Fibroblast of skin of scalp (primary cell): Measurements from ENCODE around the gene SLC29A4. TPM values are rescaled to one million over a fixed set of nuclear protein-coding genes. Genes with fewer than 3 reads are reported as not detected.
A peak's percentile ranks its signal among the peaks of the same experiment; 100 is the strongest.
"Not testable (repeated sequence)": the region's sequence is repeated elsewhere in the genome, so short reads cannot be mapped to it uniquely, and the experiment has no call there.

Source experiments
- DNase-seq: peaks from one replicate; pipeline ENCODE4 v3.0.0-alpha.2; 2013
- polyA plus RNA-seq, 2 experiments: library from polyadenylated mRNA; unstranded; fragments of 120-200 nt; gene quantifications; one replicate each; pipeline ENCODE4 v1.2.1, GENCODE V29; 2013; ENCODE audit not compliant: insufficient read length in 2 of 2

The SLC29A4 gene
- polyA plus RNA-seq (2013, experiment 1 of 2; ENCODE audit: insufficient read length): 7.2 TPM
- polyA plus RNA-seq (2013, experiment 2 of 2; ENCODE audit: insufficient read length): 7.4 TPM

GRCh38 chr7:5282543-5283316 is at the start of gene SLC29A4:
TSS of gene SLC29A4 (plus strand) at chr7:5282943. CDS start at chr7:5287817, 4,874 bp downstream.
- peak; percentile 51 for DNase-seq

- DNase-seq: peak; percentile 43
These were observed 47.6 kb upstream of the SLC29A4 start for GRCh38 chr7:5234852-5235831.

- DNase-seq: peak; percentile 9
These were observed 45.5 kb upstream of the SLC29A4 start for GRCh38 chr7:5237286-5237685.

GRCh38 chr7:5238500-5238899 is 44.2 kb upstream of the SLC29A4 start:
- no peak for DNase-seq

- DNase-seq: no peak
These were observed 39.5 kb upstream of the SLC29A4 start for GRCh38 chr7:5243261-5243660.

- DNase-seq: no peak
These were observed 34.4 kb upstream of the SLC29A4 start for GRCh38 chr7:5248201-5248885.

- not testable (repeated sequence) for DNase-seq
These were observed 32.0 kb upstream of the SLC29A4 start for GRCh38 chr7:5250787-5251186.

- not testable (repeated sequence) for DNase-seq
These were observed 29.2 kb upstream of the SLC29A4 start for GRCh38 chr7:5253529-5253928.

GRCh38 chr7:5254371-5254770 is 28.4 kb upstream of the SLC29A4 start:
- not testable (repeated sequence) for DNase-seq

- no peak for DNase-seq
These were observed 26.9 kb upstream of the SLC29A4 start for GRCh38 chr7:5255832-5256231.

GRCh38 chr7:5260530-5261068 is 22.1 kb upstream of the SLC29A4 start:
- DNase-seq: not testable (repeated sequence)

GRCh38 chr7:5263066-5263465 is 19.7 kb upstream of the SLC29A4 start:
- DNase-seq: not testable (repeated sequence)

GRCh38 chr7:5265320-5266190 is 17.2 kb upstream of the SLC29A4 start:
- DNase-seq: no peak

GRCh38 chr7:5266191-5267028 is 16.3 kb upstream of the SLC29A4 start:
- DNase-seq: no peak

GRCh38 chr7:5267829-5268228 is 14.9 kb upstream of the SLC29A4 start:
- DNase-seq: not testable (repeated sequence)

- DNase-seq: not testable (repeated sequence)
These were observed 12.6 kb upstream of the SLC29A4 start for GRCh38 chr7:5269992-5270657.

- no peak for DNase-seq
These were observed 12.0 kb upstream of the SLC29A4 start for GRCh38 chr7:5270788-5271187.

- DNase-seq: not testable (repeated sequence)
These were observed 8.8 kb upstream of the SLC29A4 start for GRCh38 chr7:5273831-5274405.

- DNase-seq: no peak
These were observed 8.3 kb upstream of the SLC29A4 start for GRCh38 chr7:5274441-5274840.
